Cardiac muscle cell (in vitro differentiated cells and primary cell): Measurements from ENCODE around the gene GRIN1. TPM values are rescaled to one million over a fixed set of nuclear protein-coding genes. Genes with fewer than 3 reads are reported as not detected.

Experiments
- DNase-seq, 2 donors: peaks; one replicate each; pipeline versions ENCODE4 v3.0.0 to v3.0.0-alpha.2; 2010 to 2017; ENCODE audit warnings: low read depth in 1 of 2, low spot score in 1 of 2
- H3K27ac ChIP-seq: fragments of 200-600 bp; sonication (generic); 2 replicates; pipeline ENCODE4 v1.5.1; 2016
- H3K27me3 ChIP-seq: fragments of 200-600 bp; sonication (generic); 2 replicates; pipeline ENCODE4 v1.6.0; 2016; ENCODE audit warnings: control low read depth
- H3K36me3 ChIP-seq: fragments of 200-600 bp; sonication (generic); 2 replicates; pipeline ENCODE4 v1.5.1; 2016; ENCODE audit warnings: control low read depth
- H3K4me1 ChIP-seq: fragments of 200-600 bp; sonication (generic); 2 replicates; pipeline ENCODE4 v1.8.1; 2017; ENCODE audit warnings: low read depth, mild to moderate bottlenecking, mixed run types
- H3K4me3 ChIP-seq: fragments of 200-600 bp; sonication (generic); 2 replicates; pipeline ENCODE4 v1.5.1; 2016; ENCODE audit warnings: mild to moderate bottlenecking
- H3K9me3 ChIP-seq: fragments of 200-600 bp; sonication (generic); 2 replicates; pipeline ENCODE4 v1.5.1; 2017; ENCODE audit warnings: low read depth, mild to moderate bottlenecking, control low read depth
- CTCF ChIP-seq: IDR thresholded peaks from 2 replicates; pipeline ENCODE4 v1.5.1; 2012; ENCODE audit warnings: low read depth, mild to moderate bottlenecking, low read length
- polyA plus RNA-seq: library from polyadenylated mRNA; unstranded; fragments of >200 nt; fragmentation: Nextera tagmentation; extraction: Ambion mirVana; gene quantifications from 2 replicates; pipeline ENCODE4 v1.2.1, GENCODE V29; 2016
- total RNA-seq: library from RNA; depleted of rRNA; stranded (reverse); fragments of >200 nt; gene quantifications from 2 replicates; pipeline ENCODE4 v1.2.3, GENCODE V29; 2016

The GRIN1 gene
- total and polyA plus RNA-seq, 2 experiments from 2014 or later: 0.03 to 0.22 TPM

GRCh38 chr9:137194388-137194787, 55.4 kb downstream of the GRIN1 start:
- H3K27ac ChIP-seq: no peak overlapping the region
- DNase-seq: no peak
- no peaks in the 10 kb centered on the region for H3K9me3 ChIP-seq
- no peak overlapping the region for H3K4me3 ChIP-seq
- peaks cover 29% of the 10 kb centered on the region for H3K4me1 ChIP-seq
- H3K36me3 ChIP-seq: peaks cover 4% of the 10 kb centered on the region
- no peak for TF ChIP-seq CTCF
- no peaks in the 10 kb centered on the region for H3K27me3 ChIP-seq

GRCh38 chr9:137194909-137195308, 56.0 kb downstream of the GRIN1 start:
- DNase-seq: no peak
- no peak overlapping the region for H3K27ac ChIP-seq

GRCh38 chr9:137195525-137196220, 56.7 kb downstream of the GRIN1 start:
- no peak for TF ChIP-seq CTCF
- peaks cover 25% of the 10 kb centered on the region for H3K4me1 ChIP-seq
- DNase-seq: no peak
- no peak overlapping the region for H3K4me3 ChIP-seq
- no peaks in the 10 kb centered on the region for H3K9me3 ChIP-seq
- no peaks in the 10 kb centered on the region for H3K27me3 ChIP-seq
- no peak overlapping the region for H3K27ac ChIP-seq
- H3K36me3 ChIP-seq: peaks cover 4% of the 10 kb centered on the region

More at GRCh38 chr9:137194909-137195308, 56.0 kb downstream of the GRIN1 start:
- TF ChIP-seq CTCF: no peak
- peaks cover 28% of the 10 kb centered on the region for H3K4me1 ChIP-seq
- H3K27me3 ChIP-seq: no peaks in the 10 kb centered on the region
- no peaks in the 10 kb centered on the region for H3K9me3 ChIP-seq
- no peak overlapping the region for H3K4me3 ChIP-seq
- H3K36me3 ChIP-seq: peaks cover 4% of the 10 kb centered on the region

GRCh38 chr9:137198051-137198901, 59.3 kb downstream of the GRIN1 start:
- H3K27me3 ChIP-seq: no peaks in the 10 kb centered on the region
- H3K36me3 ChIP-seq: no peaks in the 10 kb centered on the region
- DNase-seq: no peak
- peaks cover 38% of the 10 kb centered on the region for H3K4me1 ChIP-seq
- no peak overlapping the region for H3K4me3 ChIP-seq
- TF ChIP-seq CTCF: no peak
- no peaks in the 10 kb centered on the region for H3K9me3 ChIP-seq
- no peak overlapping the region for H3K27ac ChIP-seq

- no peaks in the 10 kb centered on the region for H3K9me3 ChIP-seq
- no peaks in the 10 kb centered on the region for H3K27me3 ChIP-seq
- TF ChIP-seq CTCF: no peak
- H3K4me3 ChIP-seq: no peak overlapping the region
- H3K27ac ChIP-seq: no peak overlapping the region
- H3K36me3 ChIP-seq: no peaks in the 10 kb centered on the region
- no peak for DNase-seq
- peaks cover 44% of the 10 kb centered on the region for H3K4me1 ChIP-seq
Measured at GRCh38 chr9:137198902-137199283, 59.9 kb downstream of the GRIN1 start.
